Endometrial microvascular endothelial cells (primary cell): ENCODE results near the gene POFUT1. TPM values are rescaled to one million over a fixed set of nuclear protein-coding genes. Genes with fewer than 3 reads are reported as not detected.
"Not testable (repeated sequence)": the region's sequence is repeated elsewhere in the genome, so short reads cannot be mapped to it uniquely, and the experiment has no call there.

Experiments used
- in situ Hi-C: cut with HindIII; loops from 2 replicates; pipeline ENCODE4 v1.10.0; 2017; ENCODE audit warnings: low sequenced_read_pairs, low pct_unique_long_range_greater_than_20kb; ENCODE audit errors: inconsistent ontology term
- total RNA-seq: library from RNA; depleted of rRNA; stranded (reverse); fragments of >200 nt; gene quantifications from one replicate; pipeline ENCODE4 v1.2.3, GENCODE V29; 2015; ENCODE audit errors: inconsistent ontology term

The POFUT1 gene
- total RNA-seq = 66.9 TPM

- in situ Hi-C loops = no loop called here
Measured at GRCh38 chr20:32207626-32208498, at the start of gene POFUT1, which contains the start of gene PLAGL2. Gene POFUT1 (plus strand): TSS chr20:32207880. CDS start chr20:32207942, 62 bp downstream. Gene PLAGL2 (minus strand): TSS chr20:32207743. CDS start chr20:32202178, 5,565 bp downstream.

- in situ Hi-C loops = no loop called here
Measured at GRCh38 chr20:32158351-32158750, 49.3 kb upstream of the POFUT1 start.

DNA sequence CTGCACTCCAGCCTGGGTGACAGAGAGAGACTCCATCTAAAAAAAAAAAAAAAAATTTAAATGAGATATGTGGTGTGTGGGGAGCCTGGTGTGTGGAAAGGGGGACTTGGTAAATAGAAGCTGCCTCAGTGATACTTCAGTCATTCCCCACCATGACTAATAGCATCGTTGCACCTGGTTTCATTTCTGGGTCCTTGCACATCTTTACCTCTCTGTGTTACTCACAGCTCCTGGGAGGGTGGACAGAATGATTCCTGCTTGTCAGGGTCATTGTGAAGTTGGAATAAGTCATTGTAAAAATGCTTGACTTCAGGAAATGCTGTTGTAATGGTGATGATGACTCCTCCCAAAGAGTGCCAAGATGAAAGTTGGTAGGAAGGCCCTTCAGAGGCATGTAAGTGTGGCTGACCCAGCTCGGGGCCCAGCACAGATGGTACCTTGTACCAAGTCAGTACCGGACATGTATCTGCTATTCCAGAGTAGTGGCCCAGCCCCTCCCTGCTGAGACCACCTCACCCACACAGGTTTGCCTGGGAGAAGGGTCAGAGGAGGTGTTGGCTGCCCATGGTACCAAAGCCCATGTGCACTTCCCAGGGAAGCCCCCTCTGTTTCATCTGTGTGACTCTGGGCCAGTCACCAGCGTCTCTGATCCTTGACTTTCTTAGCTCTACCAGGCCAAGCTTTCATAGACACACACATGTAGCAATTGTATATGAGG, 48.6 kb upstream of the POFUT1 start:
- in situ Hi-C loops = no loop called here

DNA sequence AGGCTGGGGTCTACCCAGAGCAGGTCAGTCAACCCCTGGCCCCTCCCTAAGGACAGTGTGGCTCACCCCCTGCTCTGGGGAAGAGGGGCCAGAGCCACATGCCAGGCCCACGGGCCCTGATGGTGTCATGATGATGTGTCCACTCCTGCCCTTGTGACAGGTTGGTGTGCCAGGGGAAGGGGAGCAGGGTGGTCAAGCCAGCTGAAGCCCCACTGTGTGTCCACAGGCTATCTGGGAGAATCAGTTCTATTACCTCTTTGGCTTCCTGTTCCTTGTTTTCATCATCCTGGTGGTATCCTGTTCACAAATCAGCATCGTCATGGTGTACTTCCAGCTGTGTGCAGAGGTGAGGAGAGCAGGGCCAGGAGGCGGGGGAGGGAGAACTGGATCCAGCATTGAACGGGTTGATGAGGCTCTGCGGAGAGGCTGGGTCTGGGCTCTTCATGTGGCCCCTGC, 47.9 kb upstream of the POFUT1 start:
- in situ Hi-C loops = no loop called here

DNA sequence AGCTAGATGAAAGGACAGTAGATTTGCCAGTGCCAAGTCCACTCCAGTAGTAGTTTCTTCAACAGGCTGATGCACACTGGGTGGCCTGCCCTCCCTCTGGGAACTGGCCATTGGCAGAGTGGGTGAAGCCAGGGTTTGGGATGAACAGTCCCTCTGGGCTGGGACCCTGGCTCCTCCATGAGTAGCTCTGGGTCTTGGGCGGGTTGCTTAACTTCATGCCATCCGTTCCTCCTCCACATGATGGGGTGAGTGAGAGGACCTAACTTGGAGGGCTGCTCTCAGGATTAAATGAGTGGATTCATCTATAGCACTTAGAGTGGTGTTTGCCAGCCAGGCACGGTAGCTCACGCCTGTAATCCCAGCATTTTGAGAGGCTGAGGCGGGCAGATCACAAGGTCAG, 47.3 kb upstream of the POFUT1 start:
- in situ Hi-C loops = no loop called here

DNA sequence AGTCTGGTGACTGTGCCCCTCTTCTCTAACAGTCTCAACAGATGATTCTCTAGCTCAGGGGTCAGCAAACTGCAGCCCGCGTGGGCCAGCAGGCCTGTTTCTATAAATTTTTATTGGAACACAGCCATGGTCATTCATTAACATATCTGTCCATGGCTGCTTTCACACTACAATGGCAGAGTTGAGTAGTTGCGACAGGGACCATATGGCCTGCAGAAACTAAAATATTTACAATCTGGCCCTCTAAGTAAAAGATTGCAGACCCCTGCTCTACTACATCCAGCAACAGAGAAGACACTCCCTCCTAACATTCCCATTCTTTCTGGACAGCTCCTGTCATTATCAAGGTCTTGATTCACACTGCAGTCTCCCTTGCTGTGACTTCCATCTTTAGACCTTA, 45.3 kb upstream of the POFUT1 start:
- in situ Hi-C loops = no loop called here

GRCh38 chr20:32163951-32164350, 43.7 kb upstream of the POFUT1 start:
- in situ Hi-C loops = no loop called here

- in situ Hi-C loops = no loop called here
Measured at GRCh38 chr20:32164984-32165735, 42.5 kb upstream of the POFUT1 start.

- in situ Hi-C loops = no loop called here
Measured at GRCh38 chr20:32165836-32166545, 41.7 kb upstream of the POFUT1 start.

DNA sequence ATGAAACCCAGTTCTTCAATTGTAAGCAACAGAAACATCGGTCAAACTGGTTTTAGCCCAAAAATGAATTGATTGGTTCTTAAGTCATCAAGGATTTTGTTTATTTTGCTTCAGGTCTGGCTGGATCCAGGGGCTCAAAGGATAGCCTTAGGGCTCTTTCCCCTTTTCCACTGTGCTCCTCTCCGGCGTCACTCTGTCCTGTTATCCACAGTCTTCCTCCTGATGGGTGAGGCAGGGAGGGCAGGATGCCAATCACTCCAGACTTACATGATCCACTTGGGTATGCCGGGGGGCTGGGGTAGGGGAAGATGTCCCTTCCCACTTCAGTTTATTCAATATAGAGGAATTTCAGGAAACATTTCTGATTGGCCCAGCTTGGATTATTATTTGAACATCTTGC, 40.1 kb upstream of the POFUT1 start:
- in situ Hi-C loops = no loop called here

- in situ Hi-C loops = no loop called here
Measured at GRCh38 chr20:32168184-32168910, 39.3 kb upstream of the POFUT1 start.

- in situ Hi-C loops = not testable (repeated sequence)
Measured at GRCh38 chr20:32177696-32178095, 30.0 kb upstream of the POFUT1 start.

DNA sequence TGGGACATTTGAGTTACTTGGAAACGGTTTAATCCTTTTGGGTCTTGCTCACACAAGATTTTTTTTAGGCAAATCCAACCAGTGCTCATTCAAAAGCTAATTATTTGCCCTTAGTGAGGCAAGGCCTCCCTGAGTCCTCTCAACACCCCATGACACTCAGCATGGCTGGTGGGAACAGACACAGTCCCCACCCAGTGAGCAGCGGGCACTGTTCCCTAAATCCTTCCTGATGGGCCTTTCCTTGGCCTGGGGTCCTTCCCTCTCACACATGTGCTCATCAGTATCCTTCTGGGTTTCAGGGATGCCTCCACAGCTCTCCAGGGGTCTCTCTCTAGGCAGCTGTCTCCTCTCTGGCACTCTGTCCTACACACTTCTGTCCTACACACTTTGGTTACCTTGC, 28.2 kb upstream of the POFUT1 start:
- in situ Hi-C loops = no loop called here

- in situ Hi-C loops = no loop called here
Measured at GRCh38 chr20:32179934-32180333, 27.7 kb upstream of the POFUT1 start.

GRCh38 chr20:32181606-32182005, 26.1 kb upstream of the POFUT1 start:
- in situ Hi-C loops = no loop called here

- in situ Hi-C loops = no loop called here
Measured at GRCh38 chr20:32183947-32184635, 23.6 kb upstream of the POFUT1 start.

GRCh38 chr20:32184961-32185603, 22.6 kb upstream of the POFUT1 start:
- in situ Hi-C loops = no loop called here
